Ectodermal cell (in vitro differentiated cells): ENCODE measurements around the gene WFDC2.

Experiments
- H3K27ac ChIP-seq: 2 replicates; pipeline ENCODE4 v1.7.0; 2013; ENCODE audit warnings: mild to moderate bottlenecking, low read depth, low read length; ENCODE audit not compliant: insufficient read depth, poor library complexity, severe bottlenecking
- H3K27me3 ChIP-seq: 2 replicates; pipeline ENCODE4 v1.7.0; 2013; ENCODE audit warnings: mild to moderate bottlenecking, low read length; ENCODE audit not compliant: insufficient read depth, control insufficient read depth, poor library complexity, severe bottlenecking
- H3K36me3 ChIP-seq: one replicate; pipeline ENCODE4 v1.7.0; 2013; ENCODE audit warnings: low read length; ENCODE audit not compliant: control insufficient read depth, insufficient read depth
- H3K4me1 ChIP-seq: one replicate; pipeline ENCODE4 v1.7.0; 2013; ENCODE audit warnings: low read length; ENCODE audit not compliant: control insufficient read depth, insufficient read depth
- H3K4me3 ChIP-seq: 2 replicates; pipeline ENCODE4 v1.7.0; 2013; ENCODE audit warnings: low read depth, low read length, control low read depth; ENCODE audit not compliant: insufficient read depth
- H3K9me3 ChIP-seq: 2 replicates; pipeline ENCODE4 v1.7.0; 2013; ENCODE audit warnings: mild to moderate bottlenecking, low read length, moderate library complexity; ENCODE audit not compliant: control insufficient read depth
- WGBS, 2 experiments: methylation state at CpG; one replicate each; pipeline ENCODE4 v1.1.7; 2013; ENCODE audit warnings: missing lambda C conversion rate in 2 of 2; 5-methylcytosine and 5-hydroxymethylcytosine counted together

The WFDC2 gene

GRCh38 chr20:45433976-45434375 lies 35.6 kb upstream of the WFDC2 start:
- H3K27ac ChIP-seq, result no peak overlapping the region
- WGBS, 2 experiments, result 91 to 95% methylated on average over 4 of the region's 4 CpGs
- H3K27me3 ChIP-seq, result peaks cover 8% of the 10 kb centered on the region
- no peaks in the 10 kb centered on the region for H3K9me3 ChIP-seq
- no peak overlapping the region for H3K4me3 ChIP-seq
- H3K4me1 ChIP-seq, result no peaks in the 10 kb centered on the region
- H3K36me3 ChIP-seq, result no peaks in the 10 kb centered on the region

GRCh38 chr20:45436732-45437485 lies 32.6 kb upstream of the WFDC2 start:
- Histone ChIP-seq H3K4me1 (peaks cover 4% of the 10 kb centered on the region), H3K9me3 (no peaks in the 10 kb centered on the region), H3K4me3 (peak overlapping the region; percentile 48), H3K27ac (no peak overlapping the region), H3K27me3 (peaks cover 8% of the 10 kb centered on the region), H3K36me3 (no peaks in the 10 kb centered on the region)
- 12 to 13% methylated on average over 31 to 32 of the region's 33 CpGs for WGBS, 2 experiments

- Histone ChIP-seq H3K27ac (no peak overlapping the region), H3K4me3 (no peak overlapping the region), H3K9me3 (no peaks in the 10 kb centered on the region), H3K27me3 (peaks cover 8% of the 10 kb centered on the region), H3K4me1 (peaks cover 4% of the 10 kb centered on the region), H3K36me3 (no peaks in the 10 kb centered on the region)
- WGBS, 2 experiments, result 91 to 96% methylated on average over 3 of the region's 3 CpGs
Observed at GRCh38 chr20:45440424-45440823, 29.1 kb upstream of the WFDC2 start.

- H3K4me3 ChIP-seq, result no peak overlapping the region
- no peaks in the 10 kb centered on the region for H3K9me3 ChIP-seq
- WGBS, 2 experiments, result 75 to 81% methylated on average over 5 of the region's 5 CpGs
- peaks cover 6% of the 10 kb centered on the region for H3K27me3 ChIP-seq
- H3K27ac ChIP-seq, result no peak overlapping the region
- peaks cover 4% of the 10 kb centered on the region for H3K4me1 ChIP-seq
- H3K36me3 ChIP-seq, result no peaks in the 10 kb centered on the region
Observed at GRCh38 chr20:45440891-45441685, 28.5 kb upstream of the WFDC2 start.

- peaks cover 4% of the 10 kb centered on the region for H3K4me1 ChIP-seq
- no peaks in the 10 kb centered on the region for H3K36me3 ChIP-seq
- H3K27ac ChIP-seq, result no peak overlapping the region
- H3K4me3 ChIP-seq, result no peak overlapping the region
- no peaks in the 10 kb centered on the region for H3K9me3 ChIP-seq
- no peaks in the 10 kb centered on the region for H3K27me3 ChIP-seq
- WGBS, 2 experiments, result 75 to 92% methylated on average over 1 of the region's 1 CpG
Observed at GRCh38 chr20:45441746-45442145, 27.8 kb upstream of the WFDC2 start.

GRCh38 chr20:45444050-45444449 lies 25.5 kb upstream of the WFDC2 start:
- no peak overlapping the region for H3K27ac ChIP-seq
- no peaks in the 10 kb centered on the region for H3K27me3 ChIP-seq
- no peaks in the 10 kb centered on the region for H3K36me3 ChIP-seq
- no peaks in the 10 kb centered on the region for H3K9me3 ChIP-seq
- H3K4me1 ChIP-seq, result peaks cover 4% of the 10 kb centered on the region
- H3K4me3 ChIP-seq, result no peak overlapping the region

- Histone ChIP-seq H3K36me3 (no peaks in the 10 kb centered on the region), H3K4me3 (no peak overlapping the region), H3K4me1 (peaks cover 2% of the 10 kb centered on the region), H3K27ac (no peak overlapping the region), H3K27me3 (no peaks in the 10 kb centered on the region), H3K9me3 (no peaks in the 10 kb centered on the region)
- WGBS, 2 experiments, result 66 to 71% methylated on average over 6 to 7 of the region's 7 CpGs
Observed at GRCh38 chr20:45445805-45446562, 23.6 kb upstream of the WFDC2 start.

GRCh38 chr20:45448270-45448669 lies 21.3 kb upstream of the WFDC2 start:
- 74 to 78% methylated on average over 4 to 6 of the region's 6 CpGs for WGBS, 2 experiments
- no peaks in the 10 kb centered on the region for H3K4me1 ChIP-seq
- no peaks in the 10 kb centered on the region for H3K36me3 ChIP-seq
- no peaks in the 10 kb centered on the region for H3K27me3 ChIP-seq
- no peak overlapping the region for H3K4me3 ChIP-seq
- H3K27ac ChIP-seq, result no peak overlapping the region
- H3K9me3 ChIP-seq, result no peaks in the 10 kb centered on the region

GRCh38 chr20:45449528-45449927 lies 20.0 kb upstream of the WFDC2 start:
- no peaks in the 10 kb centered on the region for H3K9me3 ChIP-seq
- H3K36me3 ChIP-seq, result no peaks in the 10 kb centered on the region
- WGBS, 2 experiments, result 92% methylated on average over 3 of the region's 3 CpGs
- no peak overlapping the region for H3K27ac ChIP-seq
- H3K4me3 ChIP-seq, result no peak overlapping the region
- no peaks in the 10 kb centered on the region for H3K27me3 ChIP-seq
- no peaks in the 10 kb centered on the region for H3K4me1 ChIP-seq
